ENCODE measurements around the gene SNRNP35. TPM values are rescaled to one million over a fixed set of nuclear protein-coding genes. Genes with fewer than 3 reads are reported as not detected.
"Not testable (repeated sequence)": the region's sequence is repeated elsewhere in the genome, so short reads cannot be mapped to it uniquely, and the experiment has no call there.

SNRNP35 gene
- total and polyA plus RNA-seq, 5 donors = 19.2 to 48.1 (median 26.4) TPM

DNA sequence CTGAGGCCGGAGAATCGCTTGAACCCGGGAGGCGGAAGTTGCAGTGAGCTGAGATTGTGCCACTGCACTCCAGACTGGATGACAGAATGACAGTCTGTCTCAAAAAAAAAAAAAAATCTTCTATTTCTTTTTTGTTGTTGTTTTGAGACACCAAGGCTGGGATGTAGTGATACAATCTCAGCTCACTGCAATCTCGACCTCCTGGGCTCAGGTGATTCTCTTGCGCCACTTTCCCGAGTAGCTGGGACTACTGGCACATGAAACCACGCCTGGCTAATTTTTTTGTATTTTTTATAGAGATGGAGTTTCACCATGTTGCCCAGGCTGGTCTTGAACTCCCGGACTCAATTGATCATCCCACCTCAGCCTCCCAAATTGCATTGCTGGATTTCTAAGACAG, 7.3 kb upstream of the SNRNP35 start:
- no peak overlapping the region for H3K27ac ChIP-seq (ENCODE audit: low read length)
- no peaks in the 10 kb centered on the region for H3K4me1 ChIP-seq (ENCODE audit: control insufficient read depth, insufficient read depth, low read length)
- DNase-seq (no peak), ATAC-seq (no peak)
- no peaks in the 10 kb centered on the region for H3K27me3 ChIP-seq (ENCODE audit: control insufficient read depth, insufficient read depth)
- H3K4me3 ChIP-seq (ENCODE audit: low read length) = no peak overlapping the region
- intact Hi-C loops (cut with DNase I) = no loop called here
- no peaks in the 10 kb centered on the region for H3K9me3 ChIP-seq (ENCODE audit: control insufficient read depth, low read length)
- WGBS = 90% methylated on average over 9 of the region's 9 CpGs

GRCh38 chr12:123452276-123452550, 5.7 kb upstream of the SNRNP35 start:
- H3K9me3 ChIP-seq (ENCODE audit: control insufficient read depth, low read length); H3K27me3 ChIP-seq (ENCODE audit: control insufficient read depth, insufficient read depth); H3K4me3 ChIP-seq (ENCODE audit: low read length); DNase-seq; H3K27ac ChIP-seq (ENCODE audit: low read length); ATAC-seq; intact Hi-C loops (cut with DNase I); H3K4me1 ChIP-seq (ENCODE audit: control insufficient read depth, insufficient read depth, low read length): not testable (repeated sequence)
- WGBS = 43% methylated on average over 1 of the region's 1 CpG

DNA sequence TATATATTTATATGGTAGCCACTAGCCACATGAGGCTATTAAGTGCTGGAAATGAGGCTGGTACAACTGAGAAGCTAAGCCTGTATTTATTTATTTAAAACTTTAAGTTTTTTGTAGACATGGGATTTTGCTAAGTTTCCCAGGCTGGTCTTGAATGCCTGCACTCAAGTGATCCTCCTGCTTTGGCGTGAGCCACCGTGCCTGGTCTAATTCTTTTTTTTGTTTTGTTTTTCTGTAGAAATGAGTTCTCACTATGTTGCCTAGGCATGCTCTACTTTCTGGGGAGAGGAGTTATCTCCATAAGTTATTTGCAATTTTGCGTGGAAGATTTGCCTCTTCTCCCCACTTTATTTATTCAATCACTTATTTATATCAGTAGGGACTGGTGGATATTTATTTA, 4.8 kb upstream of the SNRNP35 start:
- 50% methylated on average over 3 of the region's 3 CpGs for WGBS

GRCh38 chr12:123463174-123463573, 5.2 kb downstream of the SNRNP35 start:
- 95% methylated on average over 11 of the region's 11 CpGs for WGBS

More for the DNA sequence above, 4.8 kb upstream of the SNRNP35 start:
- Histone ChIP-seq H3K4me1 (ENCODE audit: control insufficient read depth, insufficient read depth, low read length) (no peaks in the 10 kb centered on the region), H3K27me3 (ENCODE audit: control insufficient read depth, insufficient read depth) (no peaks in the 10 kb centered on the region), H3K9me3 (ENCODE audit: control insufficient read depth, low read length) (no peaks in the 10 kb centered on the region), H3K27ac (ENCODE audit: low read length) (no peak overlapping the region), H3K4me3 (ENCODE audit: low read length) (no peak overlapping the region)
- intact Hi-C loops (cut with DNase I) = no loop called here
- DNase-seq (no peak), ATAC-seq (no peak)

DNA sequence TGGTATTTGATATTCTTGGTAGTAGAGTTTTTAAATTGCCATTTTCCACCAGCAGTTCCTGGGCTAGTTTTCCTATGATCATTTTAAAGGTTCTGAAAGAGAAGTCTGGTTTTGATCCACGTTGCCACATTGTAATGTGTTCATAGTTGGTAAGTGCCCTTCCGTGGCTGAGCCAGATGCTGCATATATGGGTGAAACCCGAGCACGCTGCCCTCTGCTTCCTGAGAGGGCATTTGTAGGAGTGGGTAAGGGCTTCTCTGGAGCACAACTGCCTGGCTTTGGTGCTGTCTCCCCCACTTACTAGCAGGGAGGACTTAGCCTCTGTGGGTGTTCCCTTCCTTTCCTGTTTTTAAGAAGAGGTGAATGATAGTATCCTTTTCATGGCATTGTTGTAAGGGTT, 7.1 kb downstream of the SNRNP35 start:
- H3K27ac ChIP-seq (ENCODE audit: low read length) = peak overlapping the region; percentile 8
- no peak overlapping the region for H3K4me3 ChIP-seq (ENCODE audit: low read length)
- no peak for DNase-seq
- H3K4me1 ChIP-seq (ENCODE audit: control insufficient read depth, insufficient read depth, low read length) = no peaks in the 10 kb centered on the region
- no peaks in the 10 kb centered on the region for H3K27me3 ChIP-seq (ENCODE audit: control insufficient read depth, insufficient read depth)
- H3K9me3 ChIP-seq (ENCODE audit: control insufficient read depth, low read length) = no peaks in the 10 kb centered on the region
- peak in 1 of 2 donors; percentile 12 for ATAC-seq
- 71% methylated on average over 4 of the region's 4 CpGs for WGBS
- intact Hi-C loops (cut with DNase I) = no loop called here

More at GRCh38 chr12:123463174-123463573, 5.2 kb downstream of the SNRNP35 start:
- H3K4me1 ChIP-seq (ENCODE audit: control insufficient read depth, insufficient read depth, low read length); H3K27ac ChIP-seq (ENCODE audit: low read length); intact Hi-C loops (cut with DNase I); H3K27me3 ChIP-seq (ENCODE audit: control insufficient read depth, insufficient read depth); H3K9me3 ChIP-seq (ENCODE audit: control insufficient read depth, low read length); ATAC-seq; H3K4me3 ChIP-seq (ENCODE audit: low read length): not testable (repeated sequence)
- DNase-seq = peak in 1 of 3 donors; percentile 13

GRCh38 chr12:123468786-123469185, 10.8 kb downstream of the SNRNP35 start:
- 16% methylated on average over 1 of the region's 1 CpG for WGBS
- Histone ChIP-seq H3K4me3 (ENCODE audit: low read length) (no peak overlapping the region), H3K9me3 (ENCODE audit: control insufficient read depth, low read length) (no peaks in the 10 kb centered on the region), H3K27ac (ENCODE audit: low read length) (no peak overlapping the region), H3K27me3 (ENCODE audit: control insufficient read depth, insufficient read depth) (no peaks in the 10 kb centered on the region), H3K4me1 (ENCODE audit: control insufficient read depth, insufficient read depth, low read length) (no peaks in the 10 kb centered on the region)
- DNase-seq = no peak
- ATAC-seq = no peak
- intact Hi-C loops (cut with DNase I) = no loop called here

- 90% methylated on average over 2 of the region's 2 CpGs for WGBS
- DNase-seq (no peak), ATAC-seq (no peak)
- no peaks in the 10 kb centered on the region for H3K27me3 ChIP-seq (ENCODE audit: control insufficient read depth, insufficient read depth)
- no peaks in the 10 kb centered on the region for H3K4me1 ChIP-seq (ENCODE audit: control insufficient read depth, insufficient read depth, low read length)
- intact Hi-C loops (cut with DNase I) = no loop called here
- H3K4me3 ChIP-seq (ENCODE audit: low read length) = no peak overlapping the region
- no peaks in the 10 kb centered on the region for H3K9me3 ChIP-seq (ENCODE audit: control insufficient read depth, low read length)
- no peak overlapping the region for H3K27ac ChIP-seq (ENCODE audit: low read length)
Observed at GRCh38 chr12:123469978-123470377, 12.0 kb downstream of the SNRNP35 start.

DNA sequence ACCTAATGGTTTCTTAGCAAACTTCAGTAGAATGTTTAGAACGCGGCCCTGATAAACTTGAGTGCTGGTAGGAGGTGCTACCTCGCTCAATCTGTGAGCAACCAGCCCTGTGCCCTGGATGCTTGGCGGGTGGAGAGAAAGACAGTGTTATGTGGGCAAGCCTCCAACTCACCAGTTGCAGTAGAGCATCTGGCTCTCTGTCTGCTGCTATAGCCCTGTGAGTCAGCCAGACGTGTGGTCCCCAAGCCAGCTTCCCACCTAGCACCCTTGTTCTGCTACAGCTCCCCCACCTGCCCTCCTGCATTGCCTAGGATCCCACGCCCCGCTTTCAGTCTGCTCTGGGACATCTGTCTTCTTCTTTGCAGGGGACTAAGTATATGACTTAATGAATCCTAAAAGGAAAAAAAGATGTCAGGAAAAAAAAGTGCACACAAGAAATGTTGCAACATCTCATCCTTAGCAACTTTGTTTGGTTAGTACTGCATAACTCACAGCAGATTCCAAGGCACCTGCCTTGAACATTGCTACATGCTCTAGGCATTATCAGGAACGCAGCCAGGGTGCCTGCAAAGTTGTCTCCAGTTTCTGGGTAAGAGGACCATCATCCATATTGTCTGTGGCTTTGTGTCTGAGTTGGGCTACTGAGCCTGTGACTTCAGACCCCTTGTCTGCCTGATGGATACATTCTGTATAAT, 13.6 kb downstream of the SNRNP35 start:
- Histone ChIP-seq H3K27ac (ENCODE audit: low read length) (peak overlapping the region; percentile 63), H3K4me3 (ENCODE audit: low read length) (no peak overlapping the region), H3K9me3 (ENCODE audit: control insufficient read depth, low read length) (no peaks in the 10 kb centered on the region), H3K4me1 (ENCODE audit: control insufficient read depth, insufficient read depth, low read length) (no peaks in the 10 kb centered on the region), H3K27me3 (ENCODE audit: control insufficient read depth, insufficient read depth) (no peaks in the 10 kb centered on the region)
- DNase-seq = peak; percentile 44 to 74 (median 64)
- ATAC-seq = peak; percentile 73 to 79
- intact Hi-C loops (cut with DNase I) = no loop called here
- WGBS = 68% methylated on average over 8 of the region's 8 CpGs

- Histone ChIP-seq H3K4me3 (ENCODE audit: low read length) (no peak overlapping the region), H3K9me3 (ENCODE audit: control insufficient read depth, low read length) (no peaks in the 10 kb centered on the region), H3K27ac (ENCODE audit: low read length) (no peak overlapping the region), H3K4me1 (ENCODE audit: control insufficient read depth, insufficient read depth, low read length) (no peaks in the 10 kb centered on the region), H3K27me3 (ENCODE audit: control insufficient read depth, insufficient read depth) (no peaks in the 10 kb centered on the region)
- no peak for DNase-seq
- intact Hi-C loops (cut with DNase I) = no loop called here
- ATAC-seq = no peak
- WGBS = 73% methylated on average over 12 of the region's 12 CpGs
Observed at GRCh38 chr12:123472438-123472849, 14.5 kb downstream of the SNRNP35 start.

DNA sequence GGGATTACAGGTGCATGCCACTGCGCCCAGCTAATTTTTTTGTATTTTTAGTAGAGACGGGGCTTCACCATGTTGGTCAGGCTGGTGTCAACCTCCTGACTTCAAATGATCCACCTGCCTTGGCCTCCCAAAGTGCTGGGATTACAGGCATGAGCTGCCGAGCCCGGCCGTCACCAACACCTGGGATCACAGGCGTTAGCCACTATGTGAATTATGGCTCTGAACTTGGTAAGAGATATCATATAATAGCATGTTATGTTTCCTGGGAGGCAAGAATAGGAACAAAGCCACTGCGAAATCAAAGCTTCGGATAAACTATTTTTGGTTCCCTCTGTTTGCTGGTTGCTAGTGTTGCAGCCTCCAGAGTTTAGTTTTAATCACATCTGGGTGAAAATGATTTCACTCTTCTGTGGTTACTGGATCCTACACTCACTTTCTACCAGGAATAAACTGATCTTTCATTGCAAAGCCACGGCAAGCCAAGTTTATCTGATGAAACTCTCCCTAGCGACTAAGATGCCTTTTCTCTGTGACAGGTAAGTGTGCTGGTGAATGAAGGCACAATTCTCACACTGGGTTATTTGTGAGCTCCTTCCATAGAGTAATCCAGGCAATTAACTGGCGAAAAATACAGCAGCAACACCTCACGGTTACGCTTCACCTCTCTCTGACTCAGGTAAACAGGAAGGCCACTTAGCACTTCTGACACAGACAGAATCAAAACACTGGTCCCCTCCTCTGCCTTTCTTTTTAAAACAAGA, 16.7 kb downstream of the SNRNP35 start:
- peak overlapping the region; percentile 96 for H3K27ac ChIP-seq (ENCODE audit: low read length)
- ATAC-seq (peak; percentile 33 to 51), DNase-seq (peak in 1 of 3 donors; percentile 64)
- H3K4me3 ChIP-seq (ENCODE audit: low read length) = no peak overlapping the region
- WGBS = 63% methylated on average over 13 of the region's 13 CpGs
- intact Hi-C loops (cut with DNase I) = loop anchor here in 1 of 4 donors (5.0 kb wide), 1 partner anchor 43 kb away; no protein-coding TSS in a partner anchor
- no peaks in the 10 kb centered on the region for H3K27me3 ChIP-seq (ENCODE audit: control insufficient read depth, insufficient read depth)
- H3K4me1 ChIP-seq (ENCODE audit: control insufficient read depth, insufficient read depth, low read length) = no peaks in the 10 kb centered on the region
- H3K9me3 ChIP-seq (ENCODE audit: control insufficient read depth, low read length) = no peaks in the 10 kb centered on the region

- peak overlapping the region; percentile 96 for H3K27ac ChIP-seq (ENCODE audit: low read length)
- H3K9me3 ChIP-seq (ENCODE audit: control insufficient read depth, low read length) = no peaks in the 10 kb centered on the region
- H3K4me1 ChIP-seq (ENCODE audit: control insufficient read depth, insufficient read depth, low read length) = no peaks in the 10 kb centered on the region
- DNase-seq (no peak), ATAC-seq (no peak)
- WGBS = 64% methylated on average over 15 of the region's 15 CpGs
- no peak overlapping the region for H3K4me3 ChIP-seq (ENCODE audit: low read length)
- intact Hi-C loops (cut with DNase I) = loop anchor here in 1 of 4 donors (5.0 kb wide), 1 partner anchor 42 kb away; no protein-coding TSS in a partner anchor
- H3K27me3 ChIP-seq (ENCODE audit: control insufficient read depth, insufficient read depth) = no peaks in the 10 kb centered on the region
Observed at GRCh38 chr12:123475246-123475703, 17.3 kb downstream of the SNRNP35 start.

Measured in right cardiac atrium (tissue), 5 donors.